ENCODE data around the gene TIMM22.
"Not testable (repeated sequence)": the region's sequence is repeated elsewhere in the genome, so short reads cannot be mapped to it uniquely, and the experiment has no call there.

Gene TIMM22

GRCh38 chr17:1039511-1040215, 42.7 kb downstream of the TIMM22 start:
- DNase-seq (ENCODE audit: low read depth), result peak; percentile 30

DNA sequence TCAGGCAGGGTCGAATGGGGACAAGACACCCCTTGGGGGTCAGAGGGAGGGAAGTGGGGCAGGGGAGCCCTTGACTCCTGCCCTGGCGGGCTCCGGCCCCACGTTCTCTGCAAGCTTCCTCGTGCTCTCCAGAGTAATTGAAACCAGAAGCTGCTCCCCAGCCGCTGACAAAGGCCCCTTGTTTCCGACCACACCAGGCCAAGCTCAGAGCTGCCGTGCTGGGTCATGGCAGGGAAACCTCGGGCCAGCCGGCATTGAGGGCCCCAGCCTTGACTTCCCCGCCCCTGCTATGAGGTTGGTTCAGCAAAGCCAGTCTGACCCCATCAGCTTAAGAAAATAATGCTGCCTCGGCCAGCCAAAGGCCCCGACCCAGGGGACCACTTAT, 43.3 kb downstream of the TIMM22 start:
- DNase-seq (ENCODE audit: low read depth), result no peak

DNA sequence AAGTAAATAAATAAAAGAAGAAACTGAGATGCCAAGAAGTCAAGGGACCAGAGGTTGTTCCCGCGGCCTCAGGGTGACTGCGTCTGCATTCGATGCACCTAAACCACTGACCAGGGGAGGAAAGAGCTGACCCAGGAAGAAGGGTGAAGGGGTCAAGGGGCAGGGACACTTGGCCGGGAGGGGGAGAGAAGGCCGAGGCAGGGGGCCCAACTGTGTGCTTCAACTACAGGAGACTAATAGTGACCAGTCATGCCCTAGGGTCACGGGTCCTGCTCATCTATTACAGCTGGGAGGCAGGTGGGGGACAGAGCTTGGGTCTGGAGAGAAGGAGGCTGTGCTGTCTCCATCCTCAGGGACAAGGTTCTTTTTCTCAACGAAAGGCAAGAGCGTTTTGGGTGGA, 44.8 kb downstream of the TIMM22 start:
- no peak for DNase-seq (ENCODE audit: low read depth)

GRCh38 chr17:1042486-1042885, 45.6 kb downstream of the TIMM22 start:
- no peak for DNase-seq (ENCODE audit: low read depth)

DNA sequence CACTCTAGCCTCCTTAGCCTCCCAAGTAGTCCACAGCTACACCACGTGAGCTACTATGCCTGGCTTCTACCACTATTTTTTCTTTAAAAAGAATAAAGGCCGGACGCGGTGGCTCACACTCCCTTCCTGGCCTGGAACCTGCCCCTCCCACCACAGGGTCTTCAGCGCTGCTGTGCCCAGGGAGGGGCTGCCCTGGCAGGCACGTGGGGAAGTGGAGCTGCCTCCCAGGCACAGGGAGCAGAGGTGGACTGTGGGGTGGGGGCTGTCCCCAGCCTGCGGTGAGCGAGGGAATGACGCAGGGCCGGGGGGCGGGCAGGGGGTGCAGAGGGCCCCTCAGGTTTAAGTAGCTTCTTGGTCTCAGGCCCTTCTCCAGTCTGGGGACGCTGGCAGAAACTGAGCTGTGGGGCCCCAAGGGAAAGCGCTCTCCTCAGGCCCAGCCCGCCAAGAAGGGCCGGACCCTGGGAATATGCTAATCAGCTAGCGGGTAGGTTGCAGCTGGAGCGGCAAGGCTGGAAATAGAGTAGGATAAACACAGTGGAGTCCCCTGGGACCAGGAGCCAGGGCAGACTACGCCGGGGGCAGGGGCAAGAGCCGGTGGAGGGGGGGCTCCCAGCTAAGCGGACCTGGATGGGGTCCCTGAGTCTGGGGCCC, 46.8 kb downstream of the TIMM22 start:
- no peak for DNase-seq (ENCODE audit: low read depth)

DNA sequence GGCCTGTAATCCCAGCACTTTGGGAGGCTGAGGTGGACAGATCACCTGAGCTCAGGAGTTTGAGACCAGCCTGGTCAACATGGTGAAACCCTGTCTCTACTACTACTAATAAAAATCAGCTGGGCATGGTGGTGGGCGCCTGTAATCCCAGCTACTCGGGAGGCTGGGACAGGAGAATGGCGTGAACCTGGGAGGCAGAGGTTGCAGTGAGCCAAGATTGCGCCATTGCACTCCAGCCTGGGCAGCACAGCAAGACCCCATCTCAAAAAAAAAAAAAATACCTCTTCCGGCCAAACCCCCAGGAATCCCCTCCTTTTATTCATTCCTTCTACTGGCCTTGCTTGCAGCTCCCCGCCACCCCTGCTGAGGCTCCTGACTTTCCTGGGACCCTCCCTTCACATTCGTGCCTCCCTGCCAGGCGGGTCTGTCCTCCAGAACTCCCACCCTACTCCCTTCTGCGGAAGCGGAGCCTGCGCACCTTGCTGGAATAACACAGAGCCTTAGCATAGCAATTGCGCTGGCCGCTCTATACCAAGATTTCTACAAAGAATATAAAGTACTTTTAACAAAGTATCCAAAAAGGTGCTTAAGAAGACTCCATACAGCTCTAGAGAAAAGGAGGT, 47.6 kb downstream of the TIMM22 start:
- not testable (repeated sequence) for DNase-seq (ENCODE audit: low read depth)

DNA sequence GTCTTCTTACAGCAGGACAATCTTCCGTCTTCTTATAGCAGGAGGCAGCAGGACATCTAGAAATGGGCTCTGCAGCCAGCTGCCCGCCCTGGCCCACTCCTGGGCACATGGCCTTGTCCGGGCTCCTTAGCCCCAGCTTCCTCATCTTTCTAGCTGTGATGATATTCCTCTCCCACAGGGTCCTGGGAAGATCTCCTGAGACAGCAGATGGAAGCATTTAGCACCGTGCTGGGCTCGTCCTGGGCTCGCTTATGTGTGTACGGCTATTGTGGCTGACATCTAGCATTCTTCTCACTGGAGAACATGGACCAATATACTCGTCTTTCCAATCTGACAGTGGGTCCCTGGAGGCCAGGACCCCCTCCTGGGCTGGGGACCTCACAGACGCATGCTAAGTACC, 48.5 kb downstream of the TIMM22 start:
- no peak for DNase-seq (ENCODE audit: low read depth)

- no peak for DNase-seq (ENCODE audit: low read depth)
These were observed 50.4 kb downstream of the TIMM22 start for GRCh38 chr17:1047177-1047878.

DNA sequence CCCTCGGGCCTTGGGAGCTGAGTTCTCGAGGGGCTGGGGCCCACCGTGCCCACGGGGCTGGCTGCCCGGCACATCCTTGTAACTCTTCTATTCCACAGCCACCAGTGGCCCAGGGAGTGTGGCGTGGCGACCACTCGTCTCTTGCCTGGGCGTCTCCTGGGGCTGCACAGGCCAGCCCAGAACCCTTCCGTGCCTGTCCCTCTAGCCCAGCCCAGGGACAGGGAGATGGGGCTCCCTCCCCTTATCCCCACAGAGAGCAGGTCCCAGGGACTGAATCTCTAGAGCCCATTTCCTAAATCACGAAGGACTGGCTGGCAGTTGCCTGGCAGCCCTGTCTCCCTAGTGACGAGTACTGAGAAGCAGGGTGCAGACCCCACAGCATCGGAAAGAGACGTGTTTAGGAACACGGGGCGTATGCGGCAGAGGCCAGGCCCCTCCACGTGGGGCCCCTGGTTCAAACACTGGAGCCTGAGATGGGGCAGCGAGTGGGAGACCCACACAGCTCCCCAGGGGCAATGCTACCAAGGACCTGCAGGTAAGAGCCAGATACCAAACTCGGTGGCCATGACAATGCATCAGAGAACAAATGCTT, 51.0 kb downstream of the TIMM22 start:
- DNase-seq (ENCODE audit: low read depth), result no peak

GRCh38 chr17:1048516-1049115, 51.7 kb downstream of the TIMM22 start:
- not testable (repeated sequence) for DNase-seq (ENCODE audit: low read depth)

DNA sequence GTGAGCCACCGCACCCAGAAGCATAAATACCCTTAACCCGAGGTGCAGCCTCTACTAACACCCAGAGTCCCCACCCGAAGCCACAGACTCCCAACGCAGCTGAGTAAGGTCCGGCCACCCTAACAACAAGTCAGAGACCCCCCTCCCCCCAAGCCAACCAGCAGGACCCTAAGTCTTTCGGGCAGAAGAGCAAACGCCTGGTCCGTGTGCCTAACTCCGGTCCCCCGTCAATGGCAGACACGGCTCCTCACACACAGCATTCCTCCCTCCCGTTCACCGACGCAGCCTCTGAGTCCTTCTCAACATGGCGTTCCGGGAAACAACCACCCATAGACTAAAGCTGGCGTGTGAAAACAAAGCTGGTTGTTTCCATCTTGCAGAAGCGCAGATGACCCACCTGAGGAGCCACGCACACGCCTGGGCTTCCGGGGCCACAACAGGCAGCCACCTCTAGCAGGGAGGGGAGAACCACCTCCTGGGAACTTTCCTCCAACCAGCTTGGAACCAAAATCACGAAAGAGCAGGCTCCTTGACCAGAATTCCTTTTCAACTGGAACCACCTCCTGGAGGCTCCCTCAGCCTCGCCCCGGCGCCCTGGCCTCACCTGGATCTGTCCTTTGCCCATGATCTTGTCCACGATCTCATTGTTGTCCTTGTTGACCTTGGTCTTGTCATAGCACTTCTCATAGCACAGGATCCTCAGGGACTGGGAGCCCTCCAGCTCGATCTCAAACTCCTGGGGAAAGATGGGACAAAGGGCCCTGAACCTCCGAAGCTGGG, 52.7 kb downstream of the TIMM22 start:
- no peak for DNase-seq (ENCODE audit: low read depth)

GRCh38 chr17:1050246-1050995, 53.5 kb downstream of the TIMM22 start:
- DNase-seq (ENCODE audit: low read depth), result no peak

DNA sequence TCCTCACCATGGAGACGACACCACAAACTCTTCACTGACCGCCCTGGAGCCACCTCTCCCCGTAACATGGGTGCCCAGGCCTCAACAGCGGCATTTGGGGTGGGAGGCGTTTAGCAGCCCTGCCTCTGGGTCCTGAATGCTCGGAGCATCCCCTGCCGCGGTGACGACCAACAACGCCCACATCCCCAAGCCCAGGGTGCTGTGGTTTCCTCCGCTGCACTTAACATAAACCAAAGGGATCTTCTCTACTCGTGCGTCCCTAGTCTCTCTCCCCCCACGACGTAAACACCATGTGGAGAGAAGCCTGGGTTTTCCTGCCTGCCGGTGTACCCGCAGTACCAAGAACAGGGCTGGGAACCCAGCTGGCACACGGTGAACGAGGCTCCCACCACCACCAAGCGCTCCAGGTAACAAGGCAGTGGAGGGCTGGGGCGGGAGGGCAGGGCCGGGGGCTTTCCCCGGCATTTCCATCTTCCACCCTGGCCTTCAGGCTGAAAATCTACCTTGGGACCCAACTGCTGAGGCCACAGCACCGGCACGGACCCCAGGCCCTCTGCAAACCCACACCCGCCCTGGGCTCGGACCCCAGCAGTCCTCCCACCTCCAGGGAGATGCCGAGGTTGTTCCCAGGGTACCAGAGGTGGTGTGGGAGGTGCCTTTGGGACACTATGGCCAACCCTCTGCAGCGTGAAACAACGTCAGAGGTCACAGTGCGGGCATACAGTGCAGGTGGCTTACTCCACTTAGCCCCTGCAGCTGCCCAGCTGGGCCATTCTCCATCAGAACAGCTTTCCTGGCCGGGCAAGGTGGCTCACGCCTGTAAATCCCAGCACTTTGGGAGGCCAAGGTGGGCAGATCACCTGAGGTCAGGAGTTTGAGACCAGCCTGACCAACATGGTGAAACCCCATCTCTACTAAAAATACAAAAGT, 54.3 kb downstream of the TIMM22 start:
- no peak for DNase-seq (ENCODE audit: low read depth)
